Ectodermal cell (in vitro differentiated cells): ENCODE results near the gene NDEL1.

Experiments used
- H3K27ac ChIP-seq: 2 replicates; pipeline ENCODE4 v1.7.0; 2013; ENCODE audit warnings: mild to moderate bottlenecking, low read depth, low read length; ENCODE audit not compliant: insufficient read depth, poor library complexity, severe bottlenecking
- H3K27me3 ChIP-seq: 2 replicates; pipeline ENCODE4 v1.7.0; 2013; ENCODE audit warnings: mild to moderate bottlenecking, low read length; ENCODE audit not compliant: insufficient read depth, control insufficient read depth, poor library complexity, severe bottlenecking
- H3K36me3 ChIP-seq: one replicate; pipeline ENCODE4 v1.7.0; 2013; ENCODE audit warnings: low read length; ENCODE audit not compliant: control insufficient read depth, insufficient read depth
- H3K4me1 ChIP-seq: one replicate; pipeline ENCODE4 v1.7.0; 2013; ENCODE audit warnings: low read length; ENCODE audit not compliant: control insufficient read depth, insufficient read depth
- H3K4me3 ChIP-seq: 2 replicates; pipeline ENCODE4 v1.7.0; 2013; ENCODE audit warnings: low read depth, low read length, control low read depth; ENCODE audit not compliant: insufficient read depth
- H3K9me3 ChIP-seq: 2 replicates; pipeline ENCODE4 v1.7.0; 2013; ENCODE audit warnings: mild to moderate bottlenecking, low read length, moderate library complexity; ENCODE audit not compliant: control insufficient read depth
- WGBS, 2 experiments: methylation state at CpG; one replicate each; pipeline ENCODE4 v1.1.7; 2013; ENCODE audit warnings: missing lambda C conversion rate in 2 of 2; 5-methylcytosine and 5-hydroxymethylcytosine counted together

The NDEL1 gene

DNA sequence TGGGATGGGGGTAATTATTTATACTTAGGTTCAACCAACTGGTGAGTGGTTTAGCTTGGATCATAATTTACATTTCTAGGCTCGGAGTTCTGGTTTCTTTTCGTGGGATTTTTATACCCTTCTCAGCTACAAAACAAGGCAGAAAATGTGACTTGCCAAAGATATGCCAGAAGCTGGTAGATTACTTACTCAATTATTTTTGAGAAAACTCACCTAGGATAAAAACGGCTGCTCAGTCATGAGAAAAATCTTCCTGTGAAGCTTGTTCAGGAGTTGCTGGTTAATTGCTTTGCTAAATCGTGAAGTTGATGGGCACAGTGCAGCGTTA lies 1.1 kb downstream of the NDEL1 start:
- no peaks in the 10 kb centered on the region for H3K36me3 ChIP-seq
- H3K9me3 ChIP-seq = no peaks in the 10 kb centered on the region
- H3K27me3 ChIP-seq = no peaks in the 10 kb centered on the region
- 34 to 37% methylated on average over 5 of the region's 5 CpGs for WGBS, 2 experiments
- H3K27ac ChIP-seq = no peak overlapping the region
- H3K4me3 ChIP-seq = peak overlapping the region; percentile 87
- no peaks in the 10 kb centered on the region for H3K4me1 ChIP-seq

DNA sequence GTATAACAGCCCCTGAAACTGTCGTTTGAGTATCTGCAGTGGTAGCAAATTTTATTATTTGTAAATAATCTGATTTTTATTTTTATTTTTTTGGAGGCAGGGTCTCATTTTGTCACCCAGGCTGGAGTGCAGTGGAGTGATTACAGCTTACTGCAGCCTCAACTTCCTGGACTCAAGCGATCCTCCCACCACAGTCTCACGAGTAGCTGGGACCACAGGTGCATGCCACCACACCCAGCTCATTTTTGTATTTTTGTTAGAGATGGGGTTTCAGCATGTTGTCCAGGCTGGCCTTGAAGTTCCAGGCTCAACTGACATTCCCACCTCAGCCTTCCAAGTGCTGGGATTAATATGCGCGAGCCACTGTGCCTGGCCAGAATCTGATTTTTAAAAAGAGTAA lies 2.8 kb downstream of the NDEL1 start:
- 88 to 95% methylated on average over 4 to 5 of the region's 5 CpGs for WGBS, 2 experiments
- Histone ChIP-seq H3K27me3 (no peaks in the 10 kb centered on the region), H3K4me1 (no peaks in the 10 kb centered on the region), H3K4me3 (no peak overlapping the region), H3K27ac (no peak overlapping the region), H3K36me3 (no peaks in the 10 kb centered on the region), H3K9me3 (no peaks in the 10 kb centered on the region)

DNA sequence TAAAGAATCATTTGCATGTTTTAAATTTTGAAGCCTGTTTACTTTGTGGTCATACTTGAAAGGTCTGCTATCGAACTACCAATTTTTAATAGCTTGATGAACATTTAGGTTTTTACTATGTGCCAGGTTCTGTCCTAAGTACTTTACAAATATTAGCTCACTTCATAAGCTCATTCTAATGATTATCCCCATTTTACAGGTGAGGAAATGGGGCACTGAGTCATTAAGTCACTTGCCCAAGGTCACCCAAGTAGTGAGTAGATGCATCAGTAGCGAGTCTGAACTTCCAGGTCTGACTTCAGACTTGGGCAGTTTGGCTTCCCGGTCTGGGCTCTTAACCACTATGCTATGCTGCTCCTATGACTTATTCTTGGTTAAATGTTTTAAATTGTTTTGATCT lies 4.0 kb downstream of the NDEL1 start:
- no peak overlapping the region for H3K4me3 ChIP-seq
- no peaks in the 10 kb centered on the region for H3K4me1 ChIP-seq
- no peaks in the 10 kb centered on the region for H3K27me3 ChIP-seq
- no peak overlapping the region for H3K27ac ChIP-seq
- H3K9me3 ChIP-seq = no peaks in the 10 kb centered on the region
- no peaks in the 10 kb centered on the region for H3K36me3 ChIP-seq
- WGBS, 2 experiments = 98 to 100% methylated on average over 3 of the region's 3 CpGs

DNA sequence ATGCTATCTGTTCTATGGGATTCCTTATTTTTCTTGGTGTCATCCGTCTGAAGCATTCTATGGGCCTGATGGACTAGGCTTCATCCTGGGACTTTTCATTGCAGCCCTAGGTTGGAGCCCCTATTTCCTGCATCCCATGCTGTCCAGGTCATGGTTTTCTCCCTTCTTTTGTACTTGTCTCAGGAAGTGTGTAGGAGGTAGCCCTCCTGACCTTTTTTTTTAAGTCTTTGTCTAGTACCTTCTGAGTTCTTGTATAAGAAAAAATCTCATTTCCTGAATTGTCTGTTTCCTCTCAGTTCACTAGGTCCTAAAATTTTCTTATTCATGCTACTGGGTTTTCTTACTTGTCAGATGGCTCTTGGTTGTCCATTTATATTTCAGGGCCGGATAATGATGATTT lies 6.0 kb downstream of the NDEL1 start:
- Histone ChIP-seq H3K9me3 (no peaks in the 10 kb centered on the region), H3K36me3 (peaks cover 3% of the 10 kb centered on the region), H3K27me3 (no peaks in the 10 kb centered on the region), H3K4me1 (no peaks in the 10 kb centered on the region), H3K4me3 (no peak overlapping the region), H3K27ac (no peak overlapping the region)
- 90 to 98% methylated on average over 2 of the region's 2 CpGs for WGBS, 2 experiments

DNA sequence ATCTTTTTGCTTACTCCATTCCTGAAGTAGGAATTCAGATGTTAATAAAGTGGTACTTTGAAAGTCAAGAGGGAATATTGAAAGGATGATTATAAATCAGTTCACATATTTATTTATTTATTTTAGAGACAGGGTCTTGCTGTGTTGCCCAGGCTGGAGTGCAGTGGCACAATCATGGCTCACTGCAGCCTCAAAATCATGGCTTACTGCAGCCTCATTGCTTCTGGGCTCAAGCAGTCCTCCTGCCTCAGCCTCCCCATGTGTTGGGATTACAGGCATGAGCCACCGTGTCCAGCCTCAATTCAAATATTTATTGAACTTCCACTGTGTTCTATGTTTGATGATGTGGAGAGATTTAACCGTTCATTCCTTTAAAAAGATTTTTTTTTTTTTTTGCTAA lies 6.6 kb downstream of the NDEL1 start:
- H3K27ac ChIP-seq = no peak overlapping the region

DNA sequence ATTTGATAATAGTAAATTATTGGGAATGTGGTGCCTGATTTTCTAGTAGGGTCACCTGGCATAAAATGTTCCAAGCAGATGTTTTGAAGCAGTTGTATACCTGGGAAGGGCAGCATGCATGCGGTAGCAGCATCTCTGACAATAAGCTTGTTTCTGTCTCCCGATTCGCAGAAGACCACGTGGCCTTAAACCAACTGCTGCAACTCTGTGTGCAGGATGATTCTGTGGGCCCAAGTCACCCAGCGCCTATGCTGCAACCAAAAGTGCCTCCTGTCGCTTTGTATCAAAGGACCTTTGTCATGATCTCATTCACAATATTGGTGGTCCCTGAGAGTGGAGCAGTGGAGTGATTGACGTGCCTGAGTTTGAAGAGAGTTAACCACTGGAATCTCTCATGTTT lies 8.1 kb downstream of the NDEL1 start:
- Histone ChIP-seq H3K27ac (no peak overlapping the region), H3K27me3 (no peaks in the 10 kb centered on the region), H3K36me3 (peaks cover 9% of the 10 kb centered on the region), H3K4me3 (no peak overlapping the region), H3K9me3 (no peaks in the 10 kb centered on the region), H3K4me1 (no peaks in the 10 kb centered on the region)
- WGBS, 2 experiments = 86 to 90% methylated on average over 7 of the region's 7 CpGs

More for the DNA sequence above, 6.6 kb downstream of the NDEL1 start:
- Histone ChIP-seq H3K27me3 (no peaks in the 10 kb centered on the region), H3K9me3 (no peaks in the 10 kb centered on the region), H3K4me1 (no peaks in the 10 kb centered on the region), H3K36me3 (peaks cover 3% of the 10 kb centered on the region), H3K4me3 (no peak overlapping the region)
- WGBS, 2 experiments = 80 to 81% methylated on average over 1 to 2 of the region's 2 CpGs

DNA sequence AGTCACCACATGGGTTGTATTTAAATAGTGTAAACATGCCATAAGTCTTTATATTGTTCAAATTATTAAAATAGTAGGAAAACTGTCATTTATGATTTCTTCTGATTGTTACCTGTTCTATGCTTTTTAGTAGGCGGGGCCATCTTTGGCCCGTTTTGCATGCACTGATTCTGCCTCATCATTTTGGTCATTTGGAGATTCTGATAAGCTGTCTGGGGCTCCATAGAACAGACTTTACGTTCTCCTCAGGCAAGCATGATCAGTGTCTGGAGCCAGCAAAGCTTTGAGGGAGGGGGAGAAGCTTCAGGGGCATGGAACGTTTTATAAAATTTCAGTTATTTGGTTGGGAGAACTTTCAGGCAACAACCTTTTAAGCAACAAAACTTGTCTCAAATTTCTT lies 8.8 kb downstream of the NDEL1 start:
- Histone ChIP-seq H3K4me3 (no peak overlapping the region), H3K9me3 (no peaks in the 10 kb centered on the region), H3K27ac (no peak overlapping the region), H3K4me1 (no peaks in the 10 kb centered on the region), H3K27me3 (no peaks in the 10 kb centered on the region), H3K36me3 (peaks cover 13% of the 10 kb centered on the region)
- 86 to 88% methylated on average over 4 of the region's 4 CpGs for WGBS, 2 experiments

DNA sequence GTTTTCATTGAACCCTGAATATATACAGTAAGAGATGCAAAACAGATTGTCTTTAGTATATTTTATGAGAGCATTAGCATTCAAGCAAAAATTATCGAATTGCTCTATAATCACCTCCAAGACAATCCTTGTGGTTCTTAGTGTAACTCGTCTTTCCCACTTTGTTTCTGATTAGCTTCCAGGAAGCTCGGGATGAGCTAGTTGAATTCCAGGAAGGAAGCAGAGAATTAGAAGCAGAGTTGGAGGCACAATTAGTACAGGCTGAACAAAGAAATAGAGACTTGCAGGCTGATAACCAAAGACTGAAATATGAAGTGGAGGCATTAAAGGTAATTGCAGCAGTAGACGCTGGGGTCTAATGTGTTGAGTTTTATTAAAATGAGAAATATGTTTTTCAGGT lies 9.9 kb downstream of the NDEL1 start:
- H3K27me3 ChIP-seq = no peaks in the 10 kb centered on the region
- H3K36me3 ChIP-seq = peaks cover 15% of the 10 kb centered on the region
- no peaks in the 10 kb centered on the region for H3K9me3 ChIP-seq
- no peak overlapping the region for H3K27ac ChIP-seq
- no peak overlapping the region for H3K4me3 ChIP-seq
- 92 to 96% methylated on average over 4 of the region's 4 CpGs for WGBS, 2 experiments
- H3K4me1 ChIP-seq = no peaks in the 10 kb centered on the region

DNA sequence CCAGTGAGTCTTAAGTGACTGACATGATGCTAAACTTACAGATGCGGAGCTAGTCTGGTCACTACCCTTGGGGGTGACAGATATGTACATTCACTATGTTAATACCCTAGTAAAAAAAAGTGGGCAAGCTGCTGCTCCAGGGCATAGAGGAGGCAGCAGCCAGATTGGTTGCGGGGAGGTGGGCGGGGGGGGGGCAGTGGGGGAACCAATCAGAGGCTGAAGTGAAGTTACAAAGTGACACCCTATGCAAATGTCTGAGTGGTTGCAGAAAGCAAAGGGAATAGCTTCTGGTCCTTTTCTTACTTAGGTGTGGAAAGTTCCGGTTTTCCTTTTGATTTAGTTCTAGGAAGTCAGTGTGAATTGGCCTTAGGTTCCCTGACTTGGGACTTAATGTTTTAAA lies 12.1 kb downstream of the NDEL1 start:
- H3K27me3 ChIP-seq = no peaks in the 10 kb centered on the region
- no peak overlapping the region for H3K27ac ChIP-seq
- H3K4me1 ChIP-seq = no peaks in the 10 kb centered on the region
- peaks cover 19% of the 10 kb centered on the region for H3K36me3 ChIP-seq
- no peaks in the 10 kb centered on the region for H3K9me3 ChIP-seq
- 76% methylated on average over 4 of the region's 4 CpGs for WGBS, 2 experiments
- no peak overlapping the region for H3K4me3 ChIP-seq

DNA sequence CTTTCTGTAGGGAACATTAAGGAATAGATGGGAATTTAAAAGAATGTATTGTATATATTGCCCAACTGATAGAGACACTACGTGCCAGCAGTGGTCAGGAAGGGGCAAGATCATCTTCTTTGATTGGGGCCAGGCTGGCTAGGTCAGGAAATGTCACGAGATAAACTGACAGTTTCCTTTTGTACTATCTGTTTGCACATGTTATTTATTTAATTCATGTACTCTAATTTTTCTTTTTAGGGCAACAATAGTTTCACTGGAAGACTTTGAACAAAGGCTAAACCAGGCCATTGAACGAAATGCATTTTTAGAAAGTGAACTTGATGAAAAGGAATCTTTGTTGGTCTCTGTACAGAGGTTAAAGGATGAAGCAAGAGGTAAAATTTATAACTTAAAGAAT lies 12.6 kb downstream of the NDEL1 start:
- Histone ChIP-seq H3K4me3 (no peak overlapping the region), H3K9me3 (no peaks in the 10 kb centered on the region), H3K27ac (no peak overlapping the region), H3K27me3 (no peaks in the 10 kb centered on the region), H3K36me3 (peaks cover 19% of the 10 kb centered on the region), H3K4me1 (no peaks in the 10 kb centered on the region)
- 98 to 99% methylated on average over 3 of the region's 3 CpGs for WGBS, 2 experiments

DNA sequence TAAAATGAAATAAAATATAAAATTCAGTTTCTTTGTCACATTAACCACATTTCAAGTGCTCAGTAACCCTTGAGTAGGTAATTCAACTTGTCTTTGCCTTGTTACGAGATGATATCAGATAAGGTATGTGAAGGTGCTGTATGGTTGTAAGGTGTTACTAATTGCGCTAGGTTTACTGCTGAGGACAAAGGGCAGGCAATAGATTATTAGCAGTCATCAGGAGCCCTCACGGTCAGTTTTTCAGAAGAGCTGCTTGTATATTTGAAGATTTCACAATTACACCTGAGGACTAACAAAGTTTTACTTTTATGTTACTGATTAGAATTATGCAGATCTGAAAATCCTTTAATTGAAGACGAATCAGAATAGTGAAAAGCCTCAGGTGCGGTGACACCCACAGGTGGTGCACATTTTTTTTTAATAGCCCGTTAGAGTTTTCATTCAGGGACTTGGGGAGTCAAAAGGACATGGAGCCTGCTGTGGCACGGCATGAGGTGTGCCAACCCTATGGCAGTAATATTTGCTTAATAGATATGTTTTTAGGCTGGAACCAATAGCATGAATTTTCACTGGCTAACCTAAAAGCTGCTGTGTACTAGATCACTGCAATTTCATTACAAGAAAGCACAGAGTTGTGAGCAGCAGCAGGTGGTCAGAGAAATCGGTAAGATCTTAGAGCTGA lies 16.4 kb downstream of the NDEL1 start:
- H3K27ac ChIP-seq = no peak overlapping the region
- no peaks in the 10 kb centered on the region for H3K4me1 ChIP-seq
- 91 to 92% methylated on average over 7 to 8 of the region's 8 CpGs for WGBS, 2 experiments
- H3K36me3 ChIP-seq = peaks cover 18% of the 10 kb centered on the region
- H3K4me3 ChIP-seq = no peak overlapping the region
- H3K9me3 ChIP-seq = no peaks in the 10 kb centered on the region
- no peaks in the 10 kb centered on the region for H3K27me3 ChIP-seq
